NCI-H2107 treated with DMSO at 0.1 percent for 48 hours (cell line): ENCODE results near the gene MUC6.
"Not testable (repeated sequence)": the region's sequence is repeated elsewhere in the genome, so short reads cannot be mapped to it uniquely, and the experiment has no call there.

Source experiments
- DNase-seq: peaks from one replicate; lab custom pipeline; 2025; ENCODE audit not compliant: unreplicated experiment; lab: John Stamatoyannopoulos, UW

The MUC6 gene

GRCh38 chr11:991711-992307, 44.7 kb downstream of the MUC6 start:
- DNase-seq = no peak

GRCh38 chr11:991034-991433, 45.5 kb downstream of the MUC6 start:
- DNase-seq = no peak

- DNase-seq = no peak
These were observed 46.4 kb downstream of the MUC6 start for GRCh38 chr11:990101-990500.

- DNase-seq = no peak
These were observed 48.8 kb downstream of the MUC6 start for GRCh38 chr11:987671-988070.

GRCh38 chr11:986952-987305, 49.6 kb downstream of the MUC6 start:
- DNase-seq = no peak

- no peak for DNase-seq
These were observed 50.1 kb downstream of the MUC6 start for GRCh38 chr11:986270-986951.

GRCh38 chr11:985848-986247, 50.7 kb downstream of the MUC6 start:
- DNase-seq = no peak

GRCh38 chr11:985406-985805, 51.1 kb downstream of the MUC6 start:
- DNase-seq = no peak

GRCh38 chr11:984546-984945, 52.0 kb downstream of the MUC6 start:
- no peak for DNase-seq

GRCh38 chr11:981764-982163, 54.8 kb downstream of the MUC6 start:
- no peak for DNase-seq

GRCh38 chr11:980438-981357, 55.8 kb downstream of the MUC6 start:
- no peak for DNase-seq

GRCh38 chr11:978781-979180, 57.7 kb downstream of the MUC6 start:
- no peak for DNase-seq

GRCh38 chr11:977830-978720, 58.4 kb downstream of the MUC6 start:
- DNase-seq = no peak

GRCh38 chr11:976431-977160, 59.9 kb downstream of the MUC6 start:
- DNase-seq = peak; percentile 80

- DNase-seq = no peak
These were observed 60.7 kb downstream of the MUC6 start for GRCh38 chr11:975827-976226.

- DNase-seq = not testable (repeated sequence)
These were observed 61.1 kb downstream of the MUC6 start for GRCh38 chr11:975376-975775.

GRCh38 chr11:973237-973636, 63.3 kb downstream of the MUC6 start:
- no peak for DNase-seq

- DNase-seq = no peak
These were observed 63.9 kb downstream of the MUC6 start for GRCh38 chr11:972523-973211.

- no peak for DNase-seq
These were observed 64.7 kb downstream of the MUC6 start for GRCh38 chr11:971731-972365.
